BE2C (cell line): ENCODE data around the gene ERP44.

Experiments used
- DNase-seq: peaks from one replicate; pipeline ENCODE4 v3.0.0-alpha.2; 2020
- H3K27me3 ChIP-seq: fragments of 250-450 bp; sonication (Bioruptor Pico); 2 replicates; pipeline ENCODE4 v1.5.1; 2020; ENCODE audit warnings: mild to moderate bottlenecking
- H3K36me3 ChIP-seq: fragments of 250-450 bp; sonication (Bioruptor Pico); 2 replicates; pipeline ENCODE4 v1.5.1; 2020; ENCODE audit warnings: mild to moderate bottlenecking
- H3K4me1 ChIP-seq: fragments of 250-450 bp; sonication (Bioruptor Pico); 2 replicates; pipeline ENCODE4 v1.5.1; 2020
- H3K4me3 ChIP-seq: 2 replicates; pipeline ENCODE4 v1.5.1; 2011; ENCODE audit warnings: low read depth, low read length
- H3K9me3 ChIP-seq: fragments of 250-450 bp; sonication (Bioruptor Pico); 2 replicates; pipeline ENCODE4 v1.5.1; 2020
- TF ChIP-seq, protein P1 (sequence below): IDR thresholded peaks from 2 replicates; pipeline ENCODE4 v1.5.1; 2012; ENCODE audit warnings: mild to moderate bottlenecking, low read depth, low read length

ERP44 gene

DNA sequence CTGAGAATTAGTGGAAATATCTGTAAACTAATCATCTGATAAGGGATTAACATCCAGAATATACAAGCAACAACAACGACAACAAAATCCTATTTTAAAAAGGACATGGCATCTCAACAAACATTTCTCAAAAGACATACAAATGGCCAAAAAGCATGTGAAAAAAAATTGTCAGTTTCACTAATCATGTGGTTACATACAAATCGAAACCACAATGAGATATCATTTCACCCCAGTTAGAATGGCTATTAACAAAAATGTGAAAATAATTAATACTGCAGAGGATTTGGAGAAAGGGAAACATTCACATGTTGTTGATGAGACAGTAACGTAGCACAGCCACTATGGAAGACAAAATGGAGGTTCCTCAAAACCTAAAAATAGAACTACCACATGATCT is 69.5 kb downstream of the ERP44 start:
- TF ChIP-seq, protein P1, sequence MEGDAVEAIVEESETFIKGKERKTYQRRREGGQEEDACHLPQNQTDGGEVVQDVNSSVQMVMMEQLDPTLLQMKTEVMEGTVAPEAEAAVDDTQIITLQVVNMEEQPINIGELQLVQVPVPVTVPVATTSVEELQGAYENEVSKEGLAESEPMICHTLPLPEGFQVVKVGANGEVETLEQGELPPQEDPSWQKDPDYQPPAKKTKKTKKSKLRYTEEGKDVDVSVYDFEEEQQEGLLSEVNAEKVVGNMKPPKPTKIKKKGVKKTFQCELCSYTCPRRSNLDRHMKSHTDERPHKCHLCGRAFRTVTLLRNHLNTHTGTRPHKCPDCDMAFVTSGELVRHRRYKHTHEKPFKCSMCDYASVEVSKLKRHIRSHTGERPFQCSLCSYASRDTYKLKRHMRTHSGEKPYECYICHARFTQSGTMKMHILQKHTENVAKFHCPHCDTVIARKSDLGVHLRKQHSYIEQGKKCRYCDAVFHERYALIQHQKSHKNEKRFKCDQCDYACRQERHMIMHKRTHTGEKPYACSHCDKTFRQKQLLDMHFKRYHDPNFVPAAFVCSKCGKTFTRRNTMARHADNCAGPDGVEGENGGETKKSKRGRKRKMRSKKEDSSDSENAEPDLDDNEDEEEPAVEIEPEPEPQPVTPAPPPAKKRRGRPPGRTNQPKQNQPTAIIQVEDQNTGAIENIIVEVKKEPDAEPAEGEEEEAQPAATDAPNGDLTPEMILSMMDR, result no peak
- no peak for DNase-seq
- no peak overlapping the region for H3K4me3 ChIP-seq
- no peaks in the 10 kb centered on the region for H3K27me3 ChIP-seq
- H3K36me3 ChIP-seq, result peaks cover 4% of the 10 kb centered on the region
- no peaks in the 10 kb centered on the region for H3K9me3 ChIP-seq
- no peaks in the 10 kb centered on the region for H3K4me1 ChIP-seq

DNA sequence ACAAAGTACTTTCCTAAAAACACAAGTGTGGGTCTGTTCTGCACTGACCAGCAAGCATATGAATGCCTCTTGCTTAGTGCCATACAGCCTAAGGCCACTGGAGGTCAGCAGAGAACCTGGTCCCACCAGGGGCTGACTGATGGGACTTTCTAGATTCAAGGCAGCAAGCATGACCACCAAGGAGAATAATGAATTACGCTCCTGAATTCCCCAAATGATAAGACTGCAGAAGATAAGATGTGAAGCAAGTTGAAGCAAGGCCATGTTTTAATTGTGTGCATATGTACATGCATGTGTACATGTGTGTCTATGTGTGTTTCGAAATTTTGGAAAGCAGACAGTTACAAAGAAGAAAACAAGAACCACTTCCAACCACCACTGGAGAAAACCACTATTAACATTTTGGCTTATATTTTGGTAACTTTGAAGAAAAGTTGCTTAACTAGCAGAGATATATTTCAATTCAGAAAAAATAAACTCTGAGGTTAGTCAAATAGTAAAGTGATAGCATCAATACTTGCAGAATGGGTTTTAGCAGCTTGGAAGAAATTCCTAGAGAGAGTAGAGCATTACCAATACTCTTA is 70.5 kb downstream of the ERP44 start:
- TF ChIP-seq, protein P1, result peak; percentile 100
- Histone ChIP-seq H3K36me3 (peaks cover 4% of the 10 kb centered on the region), H3K9me3 (no peaks in the 10 kb centered on the region), H3K4me3 (no peak overlapping the region), H3K27me3 (no peaks in the 10 kb centered on the region), H3K4me1 (no peaks in the 10 kb centered on the region)
- peak; percentile 81 for DNase-seq

- Histone ChIP-seq H3K4me1 (no peaks in the 10 kb centered on the region), H3K9me3 (no peaks in the 10 kb centered on the region), H3K36me3 (peaks cover 4% of the 10 kb centered on the region), H3K4me3 (no peak overlapping the region), H3K27me3 (no peaks in the 10 kb centered on the region)
- no peak for DNase-seq
- TF ChIP-seq, protein P1, result no peak
These were observed 71.3 kb downstream of the ERP44 start for GRCh38 chr9:100027543-100027942.

GRCh38 chr9:100021931-100022330 is 76.9 kb downstream of the ERP44 start:
- Histone ChIP-seq H3K9me3 (no peaks in the 10 kb centered on the region), H3K4me1 (no peaks in the 10 kb centered on the region), H3K4me3 (no peak overlapping the region), H3K27me3 (no peaks in the 10 kb centered on the region), H3K36me3 (peaks cover 4% of the 10 kb centered on the region)
- TF ChIP-seq, protein P1, result no peak
- no peak for DNase-seq

DNA sequence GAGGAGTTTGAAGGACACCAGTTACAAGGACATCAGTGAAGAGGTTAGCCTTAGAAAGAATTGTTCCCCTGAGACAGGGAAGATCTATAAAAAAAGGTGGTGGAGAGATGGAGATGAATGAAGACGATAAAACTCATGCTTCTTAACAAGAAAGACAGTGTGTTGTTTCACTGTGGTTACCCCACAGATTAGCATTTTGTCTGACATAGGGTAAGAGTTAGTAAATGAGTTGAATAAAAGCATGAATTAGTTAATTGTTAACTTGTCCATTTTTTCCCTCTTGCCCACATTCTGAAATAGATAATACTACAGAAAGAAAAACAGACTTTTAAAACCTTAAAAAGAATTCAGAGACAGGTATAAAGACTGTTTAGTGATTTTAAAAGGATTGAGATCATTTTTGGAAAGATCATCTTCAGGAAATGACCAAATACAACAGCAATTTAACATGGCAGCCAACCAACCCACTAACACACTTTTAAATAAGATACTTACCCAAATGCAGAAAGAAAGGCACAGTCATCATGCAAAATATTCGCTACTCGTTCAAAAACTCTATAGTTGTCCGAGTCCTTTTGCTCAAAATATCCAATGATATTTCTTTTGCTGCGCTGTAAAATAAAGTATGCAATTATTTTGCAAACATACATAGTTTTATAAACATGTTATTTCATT is 78.5 kb downstream of the ERP44 start:
- H3K27me3 ChIP-seq, result no peaks in the 10 kb centered on the region
- DNase-seq, result no peak
- no peak overlapping the region for H3K4me3 ChIP-seq
- H3K4me1 ChIP-seq, result no peaks in the 10 kb centered on the region
- TF ChIP-seq, protein P1, result no peak
- peaks cover 6% of the 10 kb centered on the region for H3K36me3 ChIP-seq
- no peaks in the 10 kb centered on the region for H3K9me3 ChIP-seq

DNA sequence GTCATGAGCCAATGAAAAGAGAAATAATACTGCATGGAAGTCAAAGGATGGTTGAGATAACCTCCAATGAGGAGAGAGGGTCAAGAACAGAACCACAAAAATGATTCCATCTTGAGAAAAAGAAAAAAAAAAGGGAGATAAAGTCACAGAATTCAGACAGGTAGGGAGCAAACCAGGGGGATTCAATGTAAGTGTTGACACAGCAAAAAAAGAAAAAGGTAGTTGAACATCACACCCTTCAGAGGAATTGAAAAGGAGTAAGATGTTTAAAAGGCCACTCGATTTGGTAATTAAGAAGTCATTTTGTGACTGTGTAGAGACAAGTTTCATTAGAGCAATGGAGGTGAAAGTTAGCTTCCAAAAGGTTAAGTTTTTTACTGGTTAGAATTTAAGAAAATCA is 79.3 kb downstream of the ERP44 start:
- Histone ChIP-seq H3K4me1 (no peaks in the 10 kb centered on the region), H3K9me3 (no peaks in the 10 kb centered on the region), H3K4me3 (no peak overlapping the region), H3K36me3 (peaks cover 6% of the 10 kb centered on the region), H3K27me3 (no peaks in the 10 kb centered on the region)
- DNase-seq, result no peak
- TF ChIP-seq, protein P1, result no peak
